ENCODE data around the gene ZDHHC3. TPM values are rescaled to one million over a fixed set of nuclear protein-coding genes. Genes with fewer than 3 reads are reported as not detected.

Gene ZDHHC3
- total RNA-seq, 1 experiment from 2014 or later = 122 TPM

GRCh38 chr3:44893097-44893496, 82.9 kb downstream of the ZDHHC3 start:
- Histone ChIP-seq H3K27me3 (ENCODE audit: low read length) (no peaks in the 10 kb centered on the region), H3K9me3 (ENCODE audit: low read length) (no peaks in the 10 kb centered on the region), H3K9ac (ENCODE audit: low read length) (peak overlapping the region; percentile 35; the same call in 1 of the 2 replicates), H3K27ac (ENCODE audit: low read length) (peak overlapping the region; percentile 68), H3K4me2 (ENCODE audit: low read length) (peak overlapping the region; percentile 5), H3K36me3 (ENCODE audit: low read depth, low read length) (no peaks in the 10 kb centered on the region), H4K20me1 (ENCODE audit: low read length) (no peaks in the 10 kb centered on the region), H3K9me2 (replicated peaks; ENCODE audit: low read length) (no peaks in the 10 kb centered on the region), H3K79me2 (ENCODE audit: low read length) (no peaks in the 10 kb centered on the region), H3F3A (ENCODE audit: low read length, unreplicated experiment) (no peaks in the 10 kb centered on the region), H3K4me3 (ENCODE audit: low read length) (no peak overlapping the region), H3K4me1 (ENCODE audit: insufficient read depth, low read length) (peaks cover 13% of the 10 kb centered on the region), H2AFZ (ENCODE audit: low read length) (peak overlapping the region; percentile 32; the same call in 1 of the 2 replicates)
- ATAC-seq (peak; percentile 83), DNase-seq (peak; percentile 66)
- BruUV-seq (replicated peaks) = no TSS peak
- intact Hi-C loops (cut with micrococcal nuclease) = no loop called here
- ChIA-PET POLR2A (ENCODE audit: unreplicated experiment) (no interaction called here), CTCF (interaction anchor here (0.6 kb wide), 1 partner anchor 15 kb away, joined by 4 read pairs; no protein-coding TSS in a partner anchor)
- TF ChIP-seq EZH2 (IDR thresholded peaks at IDR 0.05; ENCODE audit: low read length, unreplicated experiment) = no peak
- TF ChIP-seq, protein P1, sequence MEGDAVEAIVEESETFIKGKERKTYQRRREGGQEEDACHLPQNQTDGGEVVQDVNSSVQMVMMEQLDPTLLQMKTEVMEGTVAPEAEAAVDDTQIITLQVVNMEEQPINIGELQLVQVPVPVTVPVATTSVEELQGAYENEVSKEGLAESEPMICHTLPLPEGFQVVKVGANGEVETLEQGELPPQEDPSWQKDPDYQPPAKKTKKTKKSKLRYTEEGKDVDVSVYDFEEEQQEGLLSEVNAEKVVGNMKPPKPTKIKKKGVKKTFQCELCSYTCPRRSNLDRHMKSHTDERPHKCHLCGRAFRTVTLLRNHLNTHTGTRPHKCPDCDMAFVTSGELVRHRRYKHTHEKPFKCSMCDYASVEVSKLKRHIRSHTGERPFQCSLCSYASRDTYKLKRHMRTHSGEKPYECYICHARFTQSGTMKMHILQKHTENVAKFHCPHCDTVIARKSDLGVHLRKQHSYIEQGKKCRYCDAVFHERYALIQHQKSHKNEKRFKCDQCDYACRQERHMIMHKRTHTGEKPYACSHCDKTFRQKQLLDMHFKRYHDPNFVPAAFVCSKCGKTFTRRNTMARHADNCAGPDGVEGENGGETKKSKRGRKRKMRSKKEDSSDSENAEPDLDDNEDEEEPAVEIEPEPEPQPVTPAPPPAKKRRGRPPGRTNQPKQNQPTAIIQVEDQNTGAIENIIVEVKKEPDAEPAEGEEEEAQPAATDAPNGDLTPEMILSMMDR (conservative IDR thresholded peaks at IDR 0.05; ENCODE audit: low read depth, low read length) = no peak
- TF ChIP-seq EZH2phosphoT487 (IDR thresholded peaks at IDR 0.05; ENCODE audit: borderline replicate concordance, low read length) = no peak

GRCh38 chr3:44892689-44893088, 83.3 kb downstream of the ZDHHC3 start:
- ChIA-PET POLR2A (ENCODE audit: unreplicated experiment) (no interaction called here), CTCF (interaction anchor here (0.6 kb wide), 1 partner anchor 16 kb away, joined by 4 read pairs; no protein-coding TSS in a partner anchor)
- BruUV-seq (replicated peaks) = no TSS peak
- Histone ChIP-seq H3K36me3 (ENCODE audit: low read depth, low read length) (no peaks in the 10 kb centered on the region), H3K79me2 (ENCODE audit: low read length) (no peaks in the 10 kb centered on the region), H3F3A (ENCODE audit: low read length, unreplicated experiment) (no peaks in the 10 kb centered on the region), H2AFZ (ENCODE audit: low read length) (no peak overlapping the region), H3K4me1 (ENCODE audit: insufficient read depth, low read length) (peaks cover 13% of the 10 kb centered on the region), H3K4me2 (ENCODE audit: low read length) (peak overlapping the region; percentile 5), H3K27ac (ENCODE audit: low read length) (peak overlapping the region; percentile 68), H3K27me3 (ENCODE audit: low read length) (no peaks in the 10 kb centered on the region), H3K4me3 (ENCODE audit: low read length) (no peak overlapping the region), H4K20me1 (ENCODE audit: low read length) (no peaks in the 10 kb centered on the region), H3K9me3 (ENCODE audit: low read length) (no peaks in the 10 kb centered on the region), H3K9ac (ENCODE audit: low read length) (no peak overlapping the region), H3K9me2 (replicated peaks; ENCODE audit: low read length) (no peaks in the 10 kb centered on the region)
- ATAC-seq = peak; percentile 45
- intact Hi-C loops (cut with micrococcal nuclease) = no loop called here
- TF ChIP-seq, protein P1 (conservative IDR thresholded peaks at IDR 0.05; ENCODE audit: low read depth, low read length) = no peak
- TF ChIP-seq EZH2phosphoT487 (IDR thresholded peaks at IDR 0.05; ENCODE audit: borderline replicate concordance, low read length) = no peak
- no peak for TF ChIP-seq EZH2 (IDR thresholded peaks at IDR 0.05; ENCODE audit: low read length, unreplicated experiment)
- DNase-seq = peak; percentile 39

- no peak overlapping the region for H2AFZ ChIP-seq (ENCODE audit: low read length)
- intact Hi-C loops (cut with micrococcal nuclease) = no loop called here
- H3K27me3 ChIP-seq (ENCODE audit: low read length) = no peaks in the 10 kb centered on the region
- TF ChIP-seq EZH2 (IDR thresholded peaks at IDR 0.05; ENCODE audit: low read length, unreplicated experiment) (no peak), EZH2phosphoT487 (IDR thresholded peaks at IDR 0.05; ENCODE audit: borderline replicate concordance, low read length) (no peak)
- TF ChIP-seq, protein P1 (conservative IDR thresholded peaks at IDR 0.05; ENCODE audit: low read depth, low read length) = no peak
- no peak overlapping the region for H3K4me3 ChIP-seq (ENCODE audit: low read length)
- H3K9me2 ChIP-seq (replicated peaks; ENCODE audit: low read length) = no peaks in the 10 kb centered on the region
- no TSS peak for BruUV-seq (replicated peaks)
- ATAC-seq (no peak), DNase-seq (no peak)
- no peaks in the 10 kb centered on the region for H3K79me2 ChIP-seq (ENCODE audit: low read length)
- POLR2A ChIA-PET (ENCODE audit: unreplicated experiment) = no interaction called here
- no peaks in the 10 kb centered on the region for H3K36me3 ChIP-seq (ENCODE audit: low read depth, low read length)
- H3K9me3 ChIP-seq (ENCODE audit: low read length) = no peaks in the 10 kb centered on the region
- no peaks in the 10 kb centered on the region for H4K20me1 ChIP-seq (ENCODE audit: low read length)
- H3K9ac ChIP-seq (ENCODE audit: low read length) = no peak overlapping the region
- no peaks in the 10 kb centered on the region for H3F3A ChIP-seq (ENCODE audit: low read length, unreplicated experiment)
- H3K27ac ChIP-seq (ENCODE audit: low read length) = no peak overlapping the region
- no peak overlapping the region for H3K4me2 ChIP-seq (ENCODE audit: low read length)
- CTCF ChIA-PET = no interaction called here
- peaks cover 31% of the 10 kb centered on the region for H3K4me1 ChIP-seq (ENCODE audit: insufficient read depth, low read length)
Observed at GRCh38 chr3:44890852-44891251, 85.1 kb downstream of the ZDHHC3 start.

Measured in PC-3 (cell line).